ENCODE results near the gene ZNF322.
"Not testable (repeated sequence)": the region's sequence is repeated elsewhere in the genome, so short reads cannot be mapped to it uniquely, and the experiment has no call there.

Gene ZNF322, protein sequence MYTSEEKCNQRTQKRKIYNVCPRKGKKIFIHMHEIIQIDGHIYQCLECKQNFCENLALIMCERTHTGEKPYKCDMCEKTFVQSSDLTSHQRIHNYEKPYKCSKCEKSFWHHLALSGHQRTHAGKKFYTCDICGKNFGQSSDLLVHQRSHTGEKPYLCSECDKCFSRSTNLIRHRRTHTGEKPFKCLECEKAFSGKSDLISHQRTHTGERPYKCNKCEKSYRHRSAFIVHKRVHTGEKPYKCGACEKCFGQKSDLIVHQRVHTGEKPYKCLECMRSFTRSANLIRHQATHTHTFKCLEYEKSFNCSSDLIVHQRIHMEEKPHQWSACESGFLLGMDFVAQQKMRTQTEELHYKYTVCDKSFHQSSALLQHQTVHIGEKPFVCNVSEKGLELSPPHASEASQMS

DNA sequence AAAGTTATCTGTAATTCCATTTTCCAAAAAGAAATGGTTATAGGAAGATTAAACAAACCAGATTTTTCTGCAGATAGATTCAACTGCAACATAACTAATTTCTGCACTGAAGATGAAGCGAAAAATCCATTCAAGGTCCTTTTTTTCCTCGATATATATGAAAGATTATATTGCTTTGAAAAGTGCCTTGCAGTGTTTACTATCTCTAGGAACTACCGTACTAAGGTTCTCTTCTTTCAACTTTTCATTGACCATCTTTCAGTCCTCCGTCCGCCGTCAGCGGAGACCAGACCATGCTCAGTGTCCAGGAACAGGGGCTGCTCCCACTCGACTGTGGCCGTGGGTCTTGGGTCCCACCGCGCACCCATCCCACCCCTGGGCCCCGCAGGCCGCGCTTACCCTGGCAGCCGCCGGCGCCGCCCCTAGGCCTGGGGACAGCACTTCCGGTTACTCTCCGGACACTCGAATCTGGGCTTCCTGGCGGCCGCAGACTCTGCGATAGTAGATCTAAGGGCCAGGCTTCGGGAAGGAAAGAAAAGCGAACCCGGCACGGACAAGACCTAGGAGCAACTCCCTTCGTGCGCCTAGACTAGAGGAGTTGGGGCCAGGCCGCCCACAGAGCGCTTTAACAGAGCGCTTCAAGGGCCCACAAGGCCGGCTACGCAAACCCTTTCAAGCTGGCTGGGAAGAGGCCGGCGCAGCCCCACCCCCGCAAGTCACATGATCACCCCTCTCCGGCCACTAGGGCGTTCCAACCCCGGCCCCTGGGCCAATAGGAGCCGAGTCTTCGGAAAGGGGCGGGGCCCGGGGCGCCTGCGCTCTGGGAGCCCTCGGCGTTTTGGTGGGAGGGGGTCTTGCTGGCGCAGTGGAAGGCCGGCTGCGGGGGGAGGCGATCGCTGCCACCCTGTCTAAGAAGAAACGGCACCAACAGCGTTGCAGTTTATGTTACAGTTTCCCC, at the start of gene ZNF322:
Gene ZNF322, minus strand, starts transcription at position 705 of the 958 bp plus-strand sequence. CDS start 21,193 bp downstream, outside the sequence.
- DNase-seq (ENCODE audit: low spot score) = peak; percentile 92

- not testable (repeated sequence) for DNase-seq (ENCODE audit: low spot score)
These were observed 46.2 kb upstream of the ZNF322 start for GRCh38 chr6:26705780-26706179.

- DNase-seq (ENCODE audit: low spot score) = not testable (repeated sequence)
These were observed 45.8 kb upstream of the ZNF322 start for GRCh38 chr6:26705352-26705751.

DNA sequence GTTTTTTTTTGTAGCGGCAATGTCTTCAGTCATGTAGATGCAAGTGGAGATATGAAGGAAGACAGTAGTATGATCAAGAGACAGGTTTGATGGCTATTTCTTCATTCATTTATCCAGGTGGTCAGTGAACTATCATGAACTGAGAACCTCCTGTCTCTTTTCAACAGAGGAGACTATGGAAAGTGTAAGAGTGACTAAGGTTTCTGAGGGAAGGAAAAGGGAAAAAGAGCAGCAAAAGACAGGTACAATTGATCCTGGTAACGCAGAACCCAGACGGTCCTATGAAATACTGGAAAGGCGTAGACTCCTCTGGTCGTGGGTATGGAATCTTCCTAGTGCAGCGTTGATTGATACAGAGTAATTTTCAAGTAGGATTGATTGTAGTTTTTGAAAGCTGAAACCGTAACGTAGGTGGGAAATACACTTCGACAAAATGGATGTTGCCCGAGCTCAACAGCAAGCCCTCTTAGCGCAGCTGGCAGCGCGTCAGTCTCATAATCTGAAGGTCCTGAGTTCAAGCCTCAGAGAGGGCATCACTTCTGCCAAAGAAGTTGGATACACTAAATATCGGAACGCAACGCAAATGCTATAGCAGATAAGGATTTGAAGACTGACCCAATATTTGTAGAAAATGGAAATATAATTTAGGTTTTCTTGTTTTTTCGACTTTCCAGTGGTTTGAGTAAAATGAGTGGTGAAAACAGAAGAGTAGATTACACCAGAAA, 41.6 kb upstream of the ZNF322 start:
- DNase-seq (ENCODE audit: low spot score) = not testable (repeated sequence)

DNA sequence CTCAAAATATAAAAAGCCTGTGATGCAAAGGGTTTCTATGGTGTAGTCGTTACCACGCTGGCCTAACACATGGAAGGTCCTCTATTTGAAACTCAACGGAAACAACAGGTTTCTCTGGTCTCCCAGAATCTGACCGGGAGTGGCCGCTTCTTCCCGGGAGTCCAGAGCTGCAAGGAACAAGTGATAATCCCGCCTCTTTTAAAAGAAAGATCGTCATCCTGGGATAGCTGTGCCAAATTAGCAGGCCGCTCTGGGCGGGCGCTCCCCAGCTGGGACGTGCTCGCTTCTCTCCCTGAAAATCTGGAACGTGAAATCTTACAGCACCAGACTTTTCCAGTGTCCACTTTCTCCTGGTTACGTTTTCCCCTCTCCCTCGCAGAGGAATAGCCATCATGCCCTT, 38.0 kb upstream of the ZNF322 start:
- not testable (repeated sequence) for DNase-seq (ENCODE audit: low spot score)

- not testable (repeated sequence) for DNase-seq (ENCODE audit: low spot score)
These were observed 29.9 kb upstream of the ZNF322 start for GRCh38 chr6:26689324-26689947.

GRCh38 chr6:26682435-26683042, 23.0 kb upstream of the ZNF322 start:
- DNase-seq (ENCODE audit: low spot score) = not testable (repeated sequence)

DNA sequence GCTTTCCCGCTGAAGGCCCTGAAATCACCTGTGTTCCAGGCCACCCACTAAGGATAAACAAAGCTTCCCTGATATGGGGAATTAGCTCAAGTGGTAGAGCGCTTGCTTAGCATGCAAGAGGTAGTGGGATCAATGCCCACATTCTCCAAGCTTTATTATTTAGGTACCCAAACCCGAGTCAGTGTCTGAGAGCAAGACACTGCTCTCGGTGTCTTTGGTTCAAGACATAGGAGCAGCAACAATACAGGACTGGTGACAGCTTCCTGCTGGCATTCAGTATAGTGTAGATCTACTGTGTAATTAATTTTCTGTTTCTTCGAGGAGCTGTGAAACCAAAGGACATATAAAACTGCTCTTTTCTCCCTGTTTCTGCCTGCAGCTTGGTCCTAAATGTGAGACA, 13.7 kb upstream of the ZNF322 start:
- DNase-seq (ENCODE audit: low spot score) = not testable (repeated sequence)

DNA sequence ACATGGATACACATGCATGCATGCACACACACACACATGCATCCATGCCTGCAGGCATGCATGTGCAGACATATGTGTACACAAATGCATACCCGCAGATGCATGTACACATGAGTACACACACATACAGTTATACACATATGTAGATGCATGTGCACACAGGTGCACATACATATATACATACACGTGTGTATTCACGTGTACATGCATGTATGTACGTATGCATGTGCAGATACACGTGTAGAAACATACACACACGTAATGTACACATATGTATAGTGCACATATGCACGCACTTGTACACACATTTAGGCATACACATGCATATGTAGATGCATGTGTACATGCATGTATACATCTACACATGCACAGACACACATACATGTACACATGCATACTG, 11.0 kb upstream of the ZNF322 start:
- not testable (repeated sequence) for DNase-seq (ENCODE audit: low spot score)

GRCh38 chr6:26670003-26670402, 10.5 kb upstream of the ZNF322 start:
- not testable (repeated sequence) for DNase-seq (ENCODE audit: low spot score)

DNA sequence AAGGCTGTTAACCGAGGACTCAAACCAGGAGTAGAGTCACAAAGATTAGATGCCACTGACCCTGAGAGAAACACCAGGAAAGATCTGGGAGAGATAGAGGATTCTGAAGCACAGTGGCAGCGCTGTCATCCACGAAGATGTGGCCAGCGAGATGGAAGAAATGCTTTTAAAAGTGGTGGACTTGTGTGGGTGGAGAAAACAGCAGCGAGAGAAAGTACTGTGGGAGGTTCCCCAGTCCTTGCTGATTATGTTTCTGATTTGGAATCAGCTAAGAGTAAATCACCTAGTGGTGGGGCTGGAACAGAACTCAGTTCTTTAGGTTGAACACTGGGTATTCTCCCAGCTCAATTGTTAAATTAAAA, 435 bp upstream of the ZNF322 start:
- DNase-seq (ENCODE audit: low spot score) = no peak

DNA sequence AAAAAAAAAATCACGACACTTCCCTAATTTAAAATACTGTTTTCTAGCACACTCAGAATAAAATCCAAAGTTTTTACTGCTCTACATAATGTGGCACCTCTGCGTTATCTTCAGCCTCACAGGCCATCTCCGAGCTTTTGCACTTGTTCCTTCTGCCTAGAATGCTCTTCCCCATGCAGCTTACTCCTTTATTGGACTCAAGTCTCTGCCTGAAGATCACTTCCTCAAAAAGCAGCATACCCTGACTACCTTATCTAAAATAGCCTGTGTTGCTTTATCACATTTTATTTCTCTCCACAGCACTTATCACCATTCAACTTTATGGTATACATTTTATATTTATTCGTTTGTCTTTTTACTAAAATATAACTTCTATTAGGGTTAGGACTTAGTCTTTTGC, 2.3 kb downstream of the ZNF322 start:
- DNase-seq (ENCODE audit: low spot score) = no peak

DNA sequence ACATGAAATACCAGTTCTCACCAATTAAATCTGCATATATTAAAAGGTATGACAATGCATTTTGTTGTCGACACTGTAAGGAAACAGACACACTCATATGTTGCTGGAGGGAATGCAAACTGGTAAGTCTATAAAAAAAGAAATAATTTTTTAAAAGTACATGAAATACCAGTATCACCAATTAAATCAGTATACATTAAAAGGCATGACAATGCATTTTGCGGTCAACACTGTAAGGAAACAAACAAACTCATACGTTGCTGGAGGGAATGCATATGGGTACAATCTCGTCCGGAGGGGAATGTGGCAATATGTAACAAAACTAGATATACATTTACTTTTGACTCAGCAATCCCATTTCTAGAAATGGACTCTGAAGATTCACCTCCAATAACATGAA, 6.5 kb downstream of the ZNF322 start:
- DNase-seq (ENCODE audit: low spot score) = no peak

GRCh38 chr6:26651133-26651781, 8.3 kb downstream of the ZNF322 start:
- no peak for DNase-seq (ENCODE audit: low spot score)

- DNase-seq (ENCODE audit: low spot score) = no peak
These were observed 13.5 kb downstream of the ZNF322 start for GRCh38 chr6:26646074-26646473.

GRCh38 chr6:26640806-26641205, 18.7 kb downstream of the ZNF322 start:
- DNase-seq (ENCODE audit: low spot score) = no peak

- DNase-seq (ENCODE audit: low spot score) = no peak
These were observed 30.2 kb downstream of the ZNF322 start for GRCh38 chr6:26629359-26629758.

DNA sequence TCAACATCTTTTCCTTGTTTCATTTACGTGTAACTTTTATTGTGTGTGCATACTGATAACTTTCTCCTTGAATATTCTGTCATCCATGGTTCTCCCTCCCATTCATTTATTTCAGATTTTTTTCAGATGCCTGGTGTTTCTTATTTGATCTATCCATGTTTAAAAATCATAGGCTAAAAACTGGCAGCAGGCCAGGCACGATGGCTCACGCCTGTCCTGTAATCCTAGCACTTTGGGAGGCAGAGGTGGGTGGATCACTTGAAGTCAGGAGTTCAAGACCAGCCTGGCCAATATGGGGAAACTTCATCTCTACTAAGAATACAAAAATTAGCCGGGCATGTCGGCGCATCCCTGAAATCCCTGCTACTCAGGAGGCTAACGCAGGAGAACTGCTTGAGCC, 31.7 kb downstream of the ZNF322 start:
- no peak for DNase-seq (ENCODE audit: low spot score)

- no peak for DNase-seq (ENCODE audit: low spot score)
These were observed 35.0 kb downstream of the ZNF322 start for GRCh38 chr6:26624557-26624956.

GRCh38 chr6:26623339-26623859, 36.1 kb downstream of the ZNF322 start:
- DNase-seq (ENCODE audit: low spot score) = no peak
